Bronchial epithelial cell (primary cell): ENCODE results near the gene TUSC7. TPM values are rescaled to one million over a fixed set of nuclear protein-coding genes. Genes with fewer than 3 reads are reported as not detected.

Experiments used
- DNase-seq: peaks from one replicate; pipeline ENCODE4 v3.0.0-alpha.2; 2010; ENCODE audit warnings: low read depth
- FAIRE-seq: peaks from 2 replicates; lab custom pipeline; 2011; peaks lifted over from hg19 to GRCh38; lab: Jason Lieb, UNC
- H3K27me3 ChIP-seq: 2 replicates; pipeline ENCODE4 v1.5.1; 2011; ENCODE audit warnings: low read length; ENCODE audit not compliant: control insufficient read depth, insufficient read depth
- H3K36me3 ChIP-seq: 2 replicates; pipeline ENCODE4 v1.5.1; 2011; ENCODE audit warnings: low read length; ENCODE audit not compliant: control insufficient read depth, insufficient read depth
- H3K4me3 ChIP-seq: 2 replicates; pipeline ENCODE4 v1.5.1; 2011; ENCODE audit warnings: mild to moderate bottlenecking, low read depth, low read length, control low read depth
- total RNA-seq: library from RNA; depleted of rRNA; stranded (reverse); fragments of >200 nt; gene quantifications from 2 replicates; pipeline ENCODE4 v1.2.1, GENCODE V29; 2014
- TF ChIP-seq, protein P1 (sequence below): IDR thresholded peaks from 2 replicates; pipeline ENCODE4 v1.5.1; 2011; ENCODE audit warnings: mild to moderate bottlenecking, moderate library complexity, low read length, control low read depth, inconsistent platforms; ENCODE audit not compliant: insufficient read depth, severe bottlenecking

Gene TUSC7
- total RNA-seq, 1 donor from 2014 or later, result not detected

DNA sequence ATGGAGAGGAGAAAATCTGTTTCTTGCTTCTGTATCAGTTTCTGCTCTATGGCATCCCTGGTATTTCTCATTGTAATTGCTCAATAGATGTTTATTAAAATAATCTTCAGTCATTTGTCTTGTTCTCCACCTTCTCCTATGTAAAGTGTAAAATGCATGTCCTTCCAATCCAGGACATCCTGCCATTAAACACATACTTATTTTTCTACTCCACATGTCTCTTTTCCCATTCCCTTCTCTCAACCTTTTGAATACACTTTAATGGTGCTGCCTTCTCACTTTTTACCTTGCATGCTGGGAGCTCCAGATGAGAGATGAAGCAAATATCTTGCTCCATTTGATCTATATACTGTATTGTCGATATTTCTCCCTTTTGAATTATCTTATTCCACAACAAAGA, 49.7 kb downstream of the TUSC7 start:
- no peaks in the 10 kb centered on the region for H3K27me3 ChIP-seq
- no peak overlapping the region for H3K4me3 ChIP-seq
- FAIRE-seq (no peak), DNase-seq (no peak)
- TF ChIP-seq, protein P1, sequence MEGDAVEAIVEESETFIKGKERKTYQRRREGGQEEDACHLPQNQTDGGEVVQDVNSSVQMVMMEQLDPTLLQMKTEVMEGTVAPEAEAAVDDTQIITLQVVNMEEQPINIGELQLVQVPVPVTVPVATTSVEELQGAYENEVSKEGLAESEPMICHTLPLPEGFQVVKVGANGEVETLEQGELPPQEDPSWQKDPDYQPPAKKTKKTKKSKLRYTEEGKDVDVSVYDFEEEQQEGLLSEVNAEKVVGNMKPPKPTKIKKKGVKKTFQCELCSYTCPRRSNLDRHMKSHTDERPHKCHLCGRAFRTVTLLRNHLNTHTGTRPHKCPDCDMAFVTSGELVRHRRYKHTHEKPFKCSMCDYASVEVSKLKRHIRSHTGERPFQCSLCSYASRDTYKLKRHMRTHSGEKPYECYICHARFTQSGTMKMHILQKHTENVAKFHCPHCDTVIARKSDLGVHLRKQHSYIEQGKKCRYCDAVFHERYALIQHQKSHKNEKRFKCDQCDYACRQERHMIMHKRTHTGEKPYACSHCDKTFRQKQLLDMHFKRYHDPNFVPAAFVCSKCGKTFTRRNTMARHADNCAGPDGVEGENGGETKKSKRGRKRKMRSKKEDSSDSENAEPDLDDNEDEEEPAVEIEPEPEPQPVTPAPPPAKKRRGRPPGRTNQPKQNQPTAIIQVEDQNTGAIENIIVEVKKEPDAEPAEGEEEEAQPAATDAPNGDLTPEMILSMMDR, result no peak
- no peaks in the 10 kb centered on the region for H3K36me3 ChIP-seq
